ENCODE data around the gene C1orf141. TPM values are rescaled to one million over a fixed set of nuclear protein-coding genes. Genes with fewer than 3 reads are reported as not detected.
"Not testable (repeated sequence)": the region's sequence is repeated elsewhere in the genome, so short reads cannot be mapped to it uniquely, and the experiment has no call there.

Gene C1orf141
- total RNA-seq, result under 0.01 TPM

DNA sequence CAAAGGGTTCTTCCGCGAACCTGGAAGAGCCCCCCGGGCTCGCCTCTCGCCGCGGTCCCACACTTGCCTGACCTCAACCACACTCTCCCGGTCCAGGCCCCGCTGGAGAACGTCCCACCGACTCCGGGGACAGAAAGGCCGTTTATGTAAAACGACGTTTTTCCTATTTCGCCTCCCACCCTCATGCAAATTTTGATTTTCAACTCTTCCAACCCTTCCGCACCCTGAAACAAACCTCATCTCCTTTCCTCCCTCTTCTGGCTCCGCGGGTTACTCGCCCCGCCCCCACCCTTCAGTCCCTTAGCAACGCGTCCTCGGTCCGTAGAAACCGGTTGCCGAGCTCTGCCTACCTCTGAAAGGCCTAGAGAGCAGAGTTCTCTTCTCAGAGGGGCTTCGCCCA lies at the start of gene C1orf141:
Gene C1orf141, minus strand, starts transcription at position 276 of the 400 bp plus-strand sequence. CDS start 7,730 bp downstream, outside the sequence.
- FAIRE-seq (no peak), DNase-seq (ENCODE audit: low spot score in 2 of 2) (peak in 1 of 2 donors; percentile 18)

DNA sequence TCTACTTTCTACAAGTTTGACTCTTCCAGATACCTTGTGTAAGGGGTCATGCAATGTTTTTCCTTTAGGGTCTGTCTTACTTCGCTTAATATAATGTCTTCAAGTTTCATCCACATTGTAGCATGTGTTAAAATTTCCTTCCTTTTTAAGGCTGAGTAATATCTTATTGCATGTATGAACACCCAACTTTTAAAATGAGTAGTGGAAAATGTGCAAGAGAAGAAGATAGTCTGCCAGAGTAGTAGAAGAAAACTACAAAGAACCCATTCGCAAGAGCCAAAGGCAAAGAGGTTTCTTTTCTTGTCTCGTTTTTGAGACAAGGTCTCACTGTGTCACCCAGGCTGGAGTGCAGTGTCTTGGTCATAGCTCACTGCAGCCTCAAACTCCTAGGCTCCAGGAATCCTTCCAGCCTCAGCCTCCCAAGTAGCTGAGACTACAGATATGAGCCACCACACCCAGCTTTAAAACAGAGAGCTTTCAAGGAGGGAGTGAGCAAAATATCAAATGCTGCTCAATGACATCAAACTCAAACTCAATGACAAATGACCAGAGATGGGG lies 40.8 kb upstream of the C1orf141 start:
- no peak for DNase-seq (ENCODE audit: low spot score in 2 of 2)
- FAIRE-seq, result no peak

DNA sequence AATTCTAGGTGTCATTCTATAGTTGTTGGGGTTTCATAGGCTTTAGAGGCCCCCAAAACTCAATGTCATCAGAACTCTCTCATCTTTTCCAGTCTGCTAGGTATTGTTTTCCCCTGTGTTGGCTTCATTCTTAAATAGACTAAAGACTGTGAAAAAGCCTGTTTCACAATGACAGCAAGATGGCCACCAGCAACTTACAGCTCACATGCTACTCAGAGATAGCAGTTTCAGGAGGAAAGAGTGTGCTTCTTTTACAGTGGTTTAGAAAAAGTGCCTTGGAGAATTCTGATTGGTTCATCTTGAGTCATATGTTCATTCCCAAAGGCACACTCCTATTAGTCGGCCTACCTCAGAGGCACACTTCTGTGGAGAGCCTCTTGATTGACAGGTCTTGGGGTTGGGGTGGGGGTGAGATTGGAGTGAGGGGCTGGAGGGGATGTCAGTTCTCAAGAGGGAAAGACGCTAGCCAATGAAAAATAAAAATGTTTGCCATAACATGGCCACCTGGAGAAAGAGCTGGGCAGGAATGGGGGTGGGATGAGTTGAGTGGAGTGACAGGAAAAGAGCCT lies 40.0 kb upstream of the C1orf141 start:
- DNase-seq (ENCODE audit: low spot score in 2 of 2), result no peak
- no peak for FAIRE-seq

DNA sequence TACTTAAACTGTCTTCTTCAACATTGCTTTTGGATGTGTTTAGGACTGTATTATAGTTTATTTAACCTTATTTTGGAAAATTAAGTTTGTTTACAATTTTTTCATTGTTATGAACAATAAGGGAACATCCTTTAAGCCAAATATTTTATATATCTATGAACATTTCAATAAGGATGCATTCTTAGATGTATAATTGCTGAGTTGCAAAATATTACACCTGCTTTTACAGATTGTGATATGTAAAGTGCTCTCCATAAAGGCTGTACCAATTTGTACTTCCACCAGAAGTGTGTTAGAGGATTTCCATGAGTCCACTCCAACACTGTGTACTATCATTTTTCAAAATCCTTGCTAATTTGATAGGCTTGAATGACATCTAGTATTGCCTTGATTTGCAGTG lies 39.2 kb upstream of the C1orf141 start:
- no peak for DNase-seq (ENCODE audit: low spot score in 2 of 2)
- FAIRE-seq, result no peak

DNA sequence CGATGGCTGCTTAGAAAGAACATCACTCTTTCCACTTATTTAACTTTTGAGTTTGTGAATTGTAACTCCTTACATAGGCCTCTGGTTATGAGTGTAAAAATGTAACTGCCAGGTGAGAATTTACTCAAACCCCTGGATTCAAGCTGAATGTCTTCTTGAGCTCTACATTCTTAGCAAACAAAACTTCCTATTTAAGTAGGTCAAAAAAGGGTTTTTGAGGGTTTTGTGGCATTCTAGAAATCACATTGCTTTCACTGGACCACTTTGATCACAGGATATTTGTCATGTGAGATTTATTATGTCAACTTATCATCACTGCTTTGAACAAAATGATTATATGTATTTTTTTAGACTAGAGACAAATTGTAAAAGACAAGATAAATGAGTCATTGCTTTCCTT lies 37.2 kb upstream of the C1orf141 start:
- no peak for FAIRE-seq

DNA sequence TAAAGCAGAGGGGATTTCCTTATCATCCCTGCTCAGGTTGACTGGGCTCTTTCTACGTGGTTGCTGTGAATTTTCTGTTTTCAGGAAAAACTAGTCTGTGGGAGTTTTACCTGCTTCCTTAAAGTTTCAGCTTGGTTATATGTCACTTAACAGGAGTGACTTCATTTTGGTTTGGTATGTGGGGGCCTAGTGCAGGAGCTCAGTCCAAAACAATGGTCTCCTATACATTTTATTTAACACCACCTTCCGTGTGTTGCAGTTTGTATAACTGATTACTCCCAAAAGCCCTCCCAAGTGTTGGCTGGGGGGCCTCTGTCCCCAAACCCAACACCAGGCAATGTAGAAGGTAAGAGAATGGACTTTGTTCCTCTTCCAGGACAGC lies 36.8 kb upstream of the C1orf141 start:
- no peak for FAIRE-seq

More for the DNA sequence above, 37.2 kb upstream of the C1orf141 start:
- DNase-seq (ENCODE audit: low spot score in 2 of 2), result no peak

DNA sequence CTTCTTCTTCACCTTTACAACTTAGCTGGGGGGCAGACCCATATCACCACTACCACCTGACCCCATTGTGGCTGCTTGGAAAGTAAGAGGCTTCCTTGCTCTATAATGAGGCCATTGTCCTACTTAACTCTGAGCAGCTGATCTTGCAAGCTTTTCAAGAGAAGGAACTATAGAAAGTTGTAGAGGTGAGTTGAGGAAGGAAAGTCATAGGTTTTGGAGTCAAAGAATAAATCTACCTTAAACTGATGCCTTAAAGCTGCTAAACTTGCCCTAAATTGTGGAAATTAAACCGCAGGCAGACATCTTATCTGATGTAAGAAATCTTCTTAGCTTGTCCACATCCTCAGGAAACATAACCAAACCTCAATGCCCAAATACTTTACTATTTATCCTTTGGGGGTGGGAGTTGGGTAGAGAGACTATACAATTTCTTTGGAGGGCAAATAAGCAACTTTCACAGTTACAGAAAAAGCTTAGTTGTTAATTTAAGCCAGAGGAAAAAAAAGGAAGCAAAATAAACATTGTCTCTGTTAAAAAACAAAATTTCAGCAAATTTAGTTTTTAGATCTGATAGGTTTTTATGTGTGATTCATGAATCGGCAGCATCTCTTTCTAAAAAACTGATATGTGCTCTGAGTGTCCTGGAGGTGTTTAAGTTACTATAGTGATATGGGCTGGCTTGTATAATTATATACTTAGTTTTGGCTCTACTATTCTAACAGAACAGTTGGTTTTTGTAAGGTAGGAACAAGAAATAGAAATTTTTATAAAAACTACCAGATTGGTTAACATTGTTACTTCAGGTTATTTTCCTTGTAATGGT lies 36.2 kb upstream of the C1orf141 start:
- no peak for FAIRE-seq

More for the DNA sequence above, 36.8 kb upstream of the C1orf141 start:
- no peak for DNase-seq (ENCODE audit: low spot score in 2 of 2)

DNA sequence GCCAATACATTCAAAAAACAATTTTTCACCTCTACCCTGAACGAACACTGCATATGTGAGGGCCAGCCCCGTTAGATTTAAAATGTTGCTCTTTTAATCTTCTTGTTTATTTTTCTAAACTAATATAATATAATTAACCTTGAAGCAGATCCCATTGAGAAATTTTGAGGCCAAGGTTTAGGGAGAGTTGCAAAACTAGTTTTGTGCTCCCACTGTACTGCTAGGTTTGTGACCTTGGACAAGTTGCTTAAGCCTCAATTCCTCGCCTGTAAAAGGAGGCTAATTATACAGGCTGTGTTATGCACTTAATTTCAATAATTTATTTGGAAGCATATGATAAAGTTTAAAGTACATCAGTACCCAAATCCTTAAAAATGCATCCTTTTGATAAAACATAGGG lies 35.2 kb upstream of the C1orf141 start:
- DNase-seq (ENCODE audit: low spot score in 2 of 2) (no peak), FAIRE-seq (no peak)

More for the DNA sequence above, 36.2 kb upstream of the C1orf141 start:
- DNase-seq (ENCODE audit: low spot score in 2 of 2), result no peak

DNA sequence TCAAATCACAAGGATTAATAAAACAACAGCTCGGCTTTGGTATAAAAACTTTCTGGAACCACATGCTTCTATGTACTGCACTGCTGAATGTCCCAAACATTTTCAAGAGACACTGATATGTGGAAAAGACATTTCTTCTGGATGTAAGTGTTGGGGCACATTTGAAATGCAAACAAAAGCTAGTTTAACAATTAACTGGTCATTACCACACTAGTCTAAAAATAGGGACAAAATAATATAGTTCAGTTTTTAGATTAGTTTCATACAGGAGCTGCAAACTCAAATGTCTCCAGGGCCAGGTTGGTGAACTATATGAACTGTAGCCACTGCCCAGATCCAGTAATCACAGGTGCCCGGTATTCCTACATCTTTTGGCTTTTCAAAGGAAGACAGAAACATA lies 34.7 kb upstream of the C1orf141 start:
- FAIRE-seq (no peak), DNase-seq (ENCODE audit: low spot score in 2 of 2) (no peak)

DNA sequence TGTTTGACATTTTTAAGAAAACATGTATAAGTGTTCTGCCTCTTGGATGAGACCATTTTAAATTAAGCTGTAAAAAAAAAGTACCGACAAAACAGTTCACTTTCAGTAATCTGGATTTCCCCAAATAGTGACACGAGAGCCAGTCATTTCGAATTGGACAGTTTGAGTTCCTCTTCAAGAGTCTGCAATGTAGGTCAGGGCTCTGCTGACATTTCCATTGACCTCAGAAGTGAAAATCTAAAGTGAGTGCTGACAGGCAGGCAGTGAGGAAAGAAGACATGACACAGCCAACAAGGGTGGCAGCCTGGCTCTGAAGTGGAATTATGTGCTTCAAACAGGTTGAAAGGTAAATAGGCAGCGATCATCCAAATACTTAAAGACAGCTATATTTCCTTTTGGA lies 31.4 kb upstream of the C1orf141 start, which contains the start of gene IL23R:
Gene IL23R, plus strand, starts transcription at position 259 of the 400 bp plus-strand sequence. CDS start 1,667 bp downstream, outside the sequence.
- no peak for DNase-seq (ENCODE audit: low spot score in 2 of 2)
- FAIRE-seq, result no peak

DNA sequence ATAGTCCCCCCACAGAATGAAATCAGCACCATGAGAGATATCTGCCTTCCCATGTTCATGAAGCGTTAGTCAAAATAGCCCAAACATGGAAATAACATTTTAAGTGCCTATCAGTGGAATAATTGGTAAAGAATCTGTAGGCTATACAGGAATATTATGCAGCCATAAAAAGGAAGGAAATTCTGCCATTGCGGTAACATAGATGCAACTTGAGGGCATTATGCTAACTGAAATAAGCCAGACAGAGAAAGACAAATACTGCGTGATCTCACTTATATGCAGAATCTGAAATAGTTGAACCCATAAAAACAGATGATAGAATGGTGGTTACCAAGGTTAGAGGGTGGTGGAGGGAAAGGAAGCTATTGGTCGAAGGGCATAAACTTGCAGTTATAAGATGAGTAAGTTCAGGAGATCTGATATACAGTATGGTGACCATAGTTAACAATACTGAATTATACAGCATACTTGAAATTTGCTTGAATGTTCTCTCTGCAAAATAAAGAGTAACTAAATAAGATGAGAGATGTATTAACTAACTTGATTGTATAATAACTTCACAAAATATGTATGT lies 30.8 kb upstream of the C1orf141 start:
- FAIRE-seq (no peak), DNase-seq (ENCODE audit: low spot score in 2 of 2) (no peak)

DNA sequence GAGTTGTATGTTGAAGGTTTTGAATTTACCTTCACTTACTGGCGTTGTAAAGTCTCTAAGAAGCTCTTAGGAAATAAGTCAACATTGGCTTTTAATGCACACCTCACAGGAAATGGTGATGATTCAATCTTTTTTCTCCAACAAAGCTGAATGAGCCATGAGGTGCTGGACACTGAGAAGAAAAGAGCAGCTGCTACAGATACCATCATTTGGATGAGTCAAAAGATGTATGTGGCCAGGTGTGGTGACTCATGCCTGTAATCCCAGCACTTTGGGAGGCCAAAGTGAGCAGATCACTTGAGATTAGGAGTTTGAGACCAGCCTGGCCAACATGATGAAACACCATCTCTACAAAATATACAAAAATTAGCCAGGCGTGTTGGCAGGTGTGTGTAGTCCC lies 28.2 kb upstream of the C1orf141 start:
- FAIRE-seq (no peak), DNase-seq (ENCODE audit: low spot score in 2 of 2) (no peak)

DNA sequence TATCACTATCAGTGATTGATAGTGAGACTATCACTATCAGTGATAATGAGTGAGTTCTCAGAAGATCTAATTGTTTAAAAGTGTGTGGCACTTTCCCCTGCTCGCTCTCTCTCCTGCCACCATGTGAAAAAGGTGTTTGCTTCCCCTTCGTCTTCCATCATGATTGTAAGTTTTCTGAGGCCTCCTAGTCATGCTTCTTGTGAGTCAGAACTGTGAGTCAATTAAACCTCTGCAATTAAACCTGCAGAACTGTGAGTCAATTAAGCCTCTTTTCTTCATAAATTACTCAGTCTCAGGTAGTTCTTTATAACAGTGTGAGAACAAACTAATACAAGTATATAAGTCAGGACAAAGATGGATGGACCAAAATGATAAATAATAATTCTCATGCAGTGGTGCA lies 24.5 kb upstream of the C1orf141 start:
- FAIRE-seq, result no peak
- no peak for DNase-seq (ENCODE audit: low spot score in 2 of 2)

DNA sequence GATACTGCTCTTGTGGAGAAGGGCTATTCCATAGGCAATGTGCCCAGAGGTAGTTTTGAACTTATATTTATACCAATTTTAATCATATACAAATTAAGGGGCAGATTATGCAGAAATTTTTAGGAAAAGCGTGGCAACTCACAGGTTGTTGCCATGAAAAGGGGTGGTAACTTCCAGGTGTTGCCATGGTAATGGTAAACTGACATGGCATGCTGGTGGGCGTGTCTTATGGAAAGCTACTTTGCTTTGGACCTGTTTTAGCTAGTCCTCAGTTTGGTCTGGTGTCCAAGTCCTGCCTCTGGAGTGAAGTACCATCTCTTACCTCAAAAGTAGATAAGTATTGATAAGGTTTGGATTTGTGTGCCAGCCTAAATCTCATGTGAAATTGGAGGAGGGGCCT lies 23.6 kb upstream of the C1orf141 start:
- no peak for FAIRE-seq
- no peak for DNase-seq (ENCODE audit: low spot score in 2 of 2)

DNA sequence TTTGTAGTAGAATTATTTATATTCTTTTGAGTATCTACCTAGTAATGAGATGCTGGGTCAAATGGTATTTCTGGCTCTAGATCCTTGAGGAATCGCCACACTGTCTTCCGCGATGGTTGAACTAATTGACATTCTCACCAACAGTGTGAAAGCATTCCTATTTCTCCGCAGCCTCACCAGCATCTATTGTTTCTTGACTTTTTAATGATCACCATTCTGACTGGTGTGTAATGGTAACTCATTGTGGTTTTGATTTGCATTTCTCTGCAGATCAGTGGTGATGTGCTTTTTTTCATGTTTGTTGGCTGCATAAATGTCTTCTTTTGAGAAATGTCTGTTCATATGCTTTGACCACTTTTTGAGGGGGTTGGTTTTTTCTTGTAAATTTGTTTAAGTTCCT lies 16.2 kb upstream of the C1orf141 start:
- FAIRE-seq (no peak), DNase-seq (ENCODE audit: low spot score in 2 of 2) (no peak)

DNA sequence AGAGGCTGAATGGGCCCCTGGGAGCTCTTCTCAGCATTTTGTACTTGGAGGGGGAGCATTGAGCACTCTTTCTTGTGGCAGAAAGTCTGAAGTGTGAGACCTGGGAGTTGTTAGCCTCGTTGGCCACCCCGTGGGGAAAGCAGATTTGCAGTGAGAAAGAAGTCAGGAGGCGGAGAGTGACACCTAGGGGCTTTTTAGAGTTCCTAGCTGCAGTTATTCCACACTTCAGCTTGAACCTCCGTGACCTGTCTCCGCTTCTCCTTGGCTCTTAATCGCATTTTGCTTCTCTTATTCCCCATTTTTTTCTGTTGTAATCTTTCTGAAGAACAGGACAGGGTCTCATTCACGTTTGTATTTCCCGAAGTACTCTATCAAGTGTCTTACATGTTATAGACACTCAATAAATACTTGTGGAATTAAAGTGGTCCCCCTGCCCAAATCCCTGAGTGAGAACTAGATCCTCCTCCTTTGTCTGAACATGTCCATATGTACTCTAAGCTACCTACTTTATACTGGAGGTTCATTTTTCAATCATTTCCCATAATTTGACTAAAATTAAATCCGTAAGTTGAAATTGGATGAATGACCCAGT lies 14.5 kb upstream of the C1orf141 start:
- DNase-seq (ENCODE audit: low spot score in 2 of 2), result peak; percentile 22 to 47
- FAIRE-seq, result no peak

DNA sequence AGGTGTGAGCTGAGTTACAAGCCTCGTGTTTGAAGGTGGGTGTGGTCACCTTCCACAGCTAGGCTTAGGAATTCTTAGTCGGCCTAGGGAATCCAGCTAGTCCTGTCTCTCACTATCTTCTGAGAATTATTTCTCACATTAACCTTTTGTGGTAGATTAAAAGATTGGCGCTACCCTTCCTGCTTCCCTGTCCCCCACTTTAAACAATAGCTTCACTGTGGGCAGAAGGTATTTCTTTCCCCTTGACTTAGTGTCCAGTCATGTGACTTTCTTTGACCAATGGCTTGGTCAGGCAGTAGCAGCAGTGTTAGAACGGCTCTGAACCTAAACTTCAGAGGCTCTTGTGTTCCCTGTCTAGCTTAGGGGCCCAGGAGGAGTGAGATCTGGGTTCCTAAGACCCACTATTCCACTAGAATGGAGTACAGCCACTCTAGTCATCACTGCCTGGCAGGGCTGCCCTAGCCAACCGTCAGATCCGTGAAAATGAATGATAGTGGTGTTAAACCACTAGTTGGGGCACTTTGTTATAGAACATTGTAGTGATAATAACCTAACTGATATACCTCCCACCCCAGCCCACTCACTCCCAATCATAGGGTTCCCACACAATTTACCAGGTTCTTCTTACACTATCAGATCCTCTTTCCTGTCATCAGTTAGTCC lies 13.9 kb upstream of the C1orf141 start:
- DNase-seq (ENCODE audit: low spot score in 2 of 2) (no peak), FAIRE-seq (no peak)

DNA sequence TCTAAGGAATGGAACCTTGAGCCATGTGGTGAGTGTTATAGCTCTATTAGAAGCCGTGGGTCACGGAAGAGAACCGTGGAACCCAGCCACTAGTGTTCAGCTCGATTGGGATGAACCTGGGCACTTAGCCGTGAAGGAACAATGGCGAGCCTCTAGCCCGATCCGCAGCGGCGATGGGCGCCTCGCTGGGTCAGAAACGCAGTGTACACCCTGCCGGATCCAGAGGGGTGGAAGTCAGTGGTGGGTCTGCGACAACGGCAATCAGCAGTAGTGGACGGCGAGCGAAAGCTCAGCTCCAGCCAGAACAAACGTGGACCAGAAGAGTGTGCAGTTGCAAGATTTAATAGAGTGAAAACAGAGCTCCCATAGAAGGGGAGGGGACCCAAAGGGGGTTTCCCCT lies 13.2 kb upstream of the C1orf141 start:
- FAIRE-seq, result not testable (repeated sequence)

DNA sequence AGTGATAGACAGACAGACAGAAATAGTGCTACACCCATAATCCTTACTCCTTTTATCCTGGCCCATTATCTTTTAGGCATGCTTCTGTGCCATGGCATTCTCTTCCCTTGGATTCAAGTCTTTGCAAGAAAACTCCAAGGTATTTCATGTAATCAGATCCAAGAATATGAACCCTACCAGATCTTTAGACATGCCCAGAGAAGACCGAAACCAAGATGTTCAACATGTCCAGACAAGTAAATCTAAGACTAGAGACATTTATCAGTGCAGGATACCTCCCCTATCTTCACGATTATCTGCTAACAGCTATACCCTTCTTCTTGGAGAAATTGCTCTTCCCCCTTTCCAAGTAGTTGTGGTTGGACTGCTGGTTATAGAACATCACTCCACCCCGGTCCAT lies 11.8 kb upstream of the C1orf141 start:
- no peak for DNase-seq (ENCODE audit: low spot score in 2 of 2)
- FAIRE-seq, result no peak

More for the DNA sequence above, 13.2 kb upstream of the C1orf141 start:
- DNase-seq (ENCODE audit: low spot score in 2 of 2), result not testable (repeated sequence)

DNA sequence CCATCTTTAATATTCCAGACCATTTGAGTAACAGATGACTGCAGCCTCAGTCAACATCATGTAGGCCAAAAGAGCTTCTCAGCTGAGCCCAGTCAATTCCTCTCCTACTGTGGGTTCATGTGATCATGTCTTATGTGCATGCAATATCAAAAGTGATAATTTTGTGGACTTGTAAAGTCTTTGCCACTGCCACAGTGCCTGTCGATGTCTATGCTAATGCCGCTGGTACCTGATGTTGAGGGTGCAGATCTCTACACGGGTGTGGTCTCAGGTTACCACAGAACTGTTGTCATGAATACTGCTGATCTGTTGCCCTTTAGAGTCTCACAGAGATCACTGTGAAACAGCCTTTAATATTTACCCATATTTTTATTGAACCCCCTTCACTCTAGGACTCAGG lies 11.3 kb upstream of the C1orf141 start:
- FAIRE-seq, result no peak
- no peak for DNase-seq (ENCODE audit: low spot score in 2 of 2)

Measured in frontal cortex (tissue), 4 donors.